ENCODE results near the gene PTPRD. TPM values are rescaled to one million over a fixed set of nuclear protein-coding genes. Genes with fewer than 3 reads are reported as not detected.

The PTPRD gene
- total RNA-seq, 1 experiment from 2014 or later: not detected

GRCh38 chr9:8351436-8351835, 2261.4 kb downstream of the PTPRD start:
- intact Hi-C loops (cut with micrococcal nuclease): no loop called here
- CTCF ChIA-PET: interaction anchor here (0.6 to 0.7 kb wide), 3 partner anchors 45 to 227 kb away, joined by 3 to 4 read pairs (median 3); no protein-coding TSS in a partner anchor

GRCh38 chr9:8349901-8350300, 2262.9 kb downstream of the PTPRD start:
- ChIA-PET CTCF (no interaction called here), POLR2A (no interaction called here)
- Mint-ChIP-seq H3K9me3 (ENCODE audit: unreplicated experiment) (peaks cover 8% of the 10 kb centered on the region), H3K4me3 (ENCODE audit: unreplicated experiment) (no peak overlapping the region), H3K27ac (ENCODE audit: low read depth, unreplicated experiment) (no peak overlapping the region), H3K4me1 (ENCODE audit: insufficient read depth, unreplicated experiment) (no peaks in the 10 kb centered on the region), H3K27me3 (ENCODE audit: insufficient read depth, unreplicated experiment) (no peaks in the 10 kb centered on the region), H3K36me3 (ENCODE audit: insufficient read depth, unreplicated experiment) (no peaks in the 10 kb centered on the region)
- DNase-seq (ENCODE audit: unreplicated experiment): no peak
- intact Hi-C loops (cut with micrococcal nuclease): no loop called here
- no TSS peak for BruUV-seq (replicated peaks)
- TF ChIP-seq CTCF (IDR thresholded peaks at IDR 0.05; ENCODE audit: unreplicated experiment): no peak

More at GRCh38 chr9:8351436-8351835, 2261.4 kb downstream of the PTPRD start:
- no peaks in the 10 kb centered on the region for H3K4me1 Mint-ChIP-seq (ENCODE audit: insufficient read depth, unreplicated experiment)
- POLR2A ChIA-PET: no interaction called here
- no peak overlapping the region for H3K27ac Mint-ChIP-seq (ENCODE audit: low read depth, unreplicated experiment)
- no TSS peak for BruUV-seq (replicated peaks)
- no peak overlapping the region for H3K4me3 Mint-ChIP-seq (ENCODE audit: unreplicated experiment)
- no peaks in the 10 kb centered on the region for H3K36me3 Mint-ChIP-seq (ENCODE audit: insufficient read depth, unreplicated experiment)
- TF ChIP-seq CTCF (IDR thresholded peaks at IDR 0.05; ENCODE audit: unreplicated experiment): no peak
- no peaks in the 10 kb centered on the region for H3K27me3 Mint-ChIP-seq (ENCODE audit: insufficient read depth, unreplicated experiment)
- no peak for DNase-seq (ENCODE audit: unreplicated experiment)
- H3K9me3 Mint-ChIP-seq (ENCODE audit: unreplicated experiment): no peaks in the 10 kb centered on the region

GRCh38 chr9:8349376-8349775, 2263.4 kb downstream of the PTPRD start:
- Mint-ChIP-seq H3K4me3 (ENCODE audit: unreplicated experiment) (no peak overlapping the region), H3K9me3 (ENCODE audit: unreplicated experiment) (peaks cover 8% of the 10 kb centered on the region), H3K36me3 (ENCODE audit: insufficient read depth, unreplicated experiment) (no peaks in the 10 kb centered on the region), H3K27me3 (ENCODE audit: insufficient read depth, unreplicated experiment) (no peaks in the 10 kb centered on the region), H3K4me1 (ENCODE audit: insufficient read depth, unreplicated experiment) (no peaks in the 10 kb centered on the region), H3K27ac (ENCODE audit: low read depth, unreplicated experiment) (no peak overlapping the region)
- no TSS peak for BruUV-seq (replicated peaks)
- ChIA-PET POLR2A (no interaction called here), CTCF (no interaction called here)
- DNase-seq (ENCODE audit: unreplicated experiment): no peak
- TF ChIP-seq CTCF (IDR thresholded peaks at IDR 0.05; ENCODE audit: unreplicated experiment): no peak
- intact Hi-C loops (cut with micrococcal nuclease): no loop called here

- Mint-ChIP-seq H3K27ac (ENCODE audit: low read depth, unreplicated experiment) (no peak overlapping the region), H3K27me3 (ENCODE audit: insufficient read depth, unreplicated experiment) (no peaks in the 10 kb centered on the region), H3K4me3 (ENCODE audit: unreplicated experiment) (no peak overlapping the region), H3K9me3 (ENCODE audit: unreplicated experiment) (peaks cover 8% of the 10 kb centered on the region), H3K4me1 (ENCODE audit: insufficient read depth, unreplicated experiment) (no peaks in the 10 kb centered on the region), H3K36me3 (ENCODE audit: insufficient read depth, unreplicated experiment) (no peaks in the 10 kb centered on the region)
- no peak for TF ChIP-seq CTCF (IDR thresholded peaks at IDR 0.05; ENCODE audit: unreplicated experiment)
- no peak for DNase-seq (ENCODE audit: unreplicated experiment)
- ChIA-PET CTCF (no interaction called here), POLR2A (no interaction called here)
- intact Hi-C loops (cut with micrococcal nuclease): no loop called here
- BruUV-seq (replicated peaks): no TSS peak
These were observed 2264.0 kb downstream of the PTPRD start for GRCh38 chr9:8348756-8349155.
